Measurements from ENCODE around the gene PEDS1.

- no peak for TF ChIP-seq GABPA (IDR thresholded peaks at IDR 0.05 in 1 of 2, conservative IDR thresholded peaks at IDR 0.05 in 1 of 2)
- peak; percentile 18 for TF ChIP-seq MAX (IDR thresholded peaks at IDR 0.05)
- TF ChIP-seq TAF1 (conservative IDR thresholded peaks at IDR 0.05), result no peak
These were observed 39.1 kb upstream of the PEDS1 start for GRCh38 chr20:50192364-50193198.
